Measurements from ENCODE around the gene USP13.

Gene USP13

DNA sequence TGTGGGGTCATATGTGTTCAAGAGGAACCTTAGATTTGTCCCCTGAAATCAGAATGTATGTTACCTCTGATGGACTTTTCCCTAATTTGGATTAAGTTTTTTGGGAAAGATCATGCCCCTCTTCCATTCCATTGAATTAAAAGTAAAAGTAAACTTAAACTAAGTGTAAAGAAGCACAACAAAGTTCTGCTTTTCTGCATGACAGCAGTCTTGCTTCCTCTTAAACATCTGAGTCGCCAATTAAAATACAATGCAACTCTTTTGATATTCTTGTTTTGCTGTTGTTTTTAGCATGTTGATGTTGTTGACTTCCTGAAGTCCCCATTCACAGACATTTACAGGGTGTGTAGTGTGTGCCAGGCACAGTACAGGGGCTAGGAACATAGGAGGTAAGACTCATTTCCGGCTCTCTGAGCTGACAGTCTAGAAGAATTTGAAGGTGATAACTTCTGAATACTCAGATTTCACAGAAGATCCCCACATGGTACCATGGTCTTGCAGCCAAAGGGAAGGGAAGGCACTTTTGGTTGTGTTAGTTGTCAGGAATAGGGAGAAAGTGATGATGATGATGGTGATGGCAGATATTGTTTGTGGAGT, 45.0 kb downstream of the USP13 start:
- no peak for DNase-seq (ENCODE audit: low read depth)

DNA sequence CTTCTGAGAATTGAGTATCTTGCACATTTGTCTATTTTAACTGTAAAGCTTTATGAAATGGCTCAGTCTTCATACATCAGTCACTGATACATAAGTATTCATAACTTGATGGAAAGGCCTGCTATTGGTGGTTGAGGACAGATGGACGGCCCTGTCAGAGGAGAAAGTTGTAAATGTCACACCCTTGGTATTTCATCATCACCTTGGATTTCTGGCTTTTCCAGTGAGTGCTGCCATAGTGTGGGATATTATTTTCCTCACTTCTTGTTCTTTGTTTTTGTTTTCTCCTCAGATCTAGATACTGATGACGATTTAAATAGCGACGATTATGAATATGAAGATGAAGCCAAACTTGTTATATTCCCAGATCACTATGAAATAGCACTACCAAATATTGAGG, 47.9 kb downstream of the USP13 start:
- DNase-seq (ENCODE audit: low read depth), result no peak

DNA sequence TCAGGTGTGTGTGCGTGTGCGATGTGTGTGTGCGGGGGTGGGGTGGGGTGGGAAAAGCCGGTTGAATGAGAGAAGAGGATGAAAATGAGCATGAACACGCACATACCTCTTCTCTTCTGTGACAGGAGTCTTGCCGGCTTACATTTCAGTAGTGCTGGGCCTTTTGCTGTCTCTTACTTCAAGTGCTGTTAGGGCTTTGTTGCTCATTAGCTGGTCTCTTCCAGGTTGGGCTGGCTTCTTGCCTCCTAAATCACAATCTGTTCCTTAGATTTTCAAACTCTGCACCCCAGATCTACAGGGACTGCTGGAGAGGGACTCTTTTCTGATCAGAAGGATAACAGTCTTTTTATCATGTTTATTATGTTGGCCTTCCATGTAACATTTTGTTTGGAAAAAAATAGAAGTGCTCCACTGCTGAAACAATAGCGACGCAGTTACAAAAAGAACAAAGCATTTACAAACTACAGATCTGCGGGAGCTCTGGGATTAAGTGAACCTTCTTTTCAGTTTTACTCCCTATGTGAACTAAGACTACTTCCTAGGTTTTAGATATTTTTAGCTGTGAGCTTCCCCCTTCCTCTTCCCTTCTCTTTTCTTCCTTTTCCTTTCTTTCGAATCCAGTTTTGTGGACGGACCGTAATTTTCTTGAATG, 48.5 kb downstream of the USP13 start:
- DNase-seq (ENCODE audit: low read depth), result no peak

DNA sequence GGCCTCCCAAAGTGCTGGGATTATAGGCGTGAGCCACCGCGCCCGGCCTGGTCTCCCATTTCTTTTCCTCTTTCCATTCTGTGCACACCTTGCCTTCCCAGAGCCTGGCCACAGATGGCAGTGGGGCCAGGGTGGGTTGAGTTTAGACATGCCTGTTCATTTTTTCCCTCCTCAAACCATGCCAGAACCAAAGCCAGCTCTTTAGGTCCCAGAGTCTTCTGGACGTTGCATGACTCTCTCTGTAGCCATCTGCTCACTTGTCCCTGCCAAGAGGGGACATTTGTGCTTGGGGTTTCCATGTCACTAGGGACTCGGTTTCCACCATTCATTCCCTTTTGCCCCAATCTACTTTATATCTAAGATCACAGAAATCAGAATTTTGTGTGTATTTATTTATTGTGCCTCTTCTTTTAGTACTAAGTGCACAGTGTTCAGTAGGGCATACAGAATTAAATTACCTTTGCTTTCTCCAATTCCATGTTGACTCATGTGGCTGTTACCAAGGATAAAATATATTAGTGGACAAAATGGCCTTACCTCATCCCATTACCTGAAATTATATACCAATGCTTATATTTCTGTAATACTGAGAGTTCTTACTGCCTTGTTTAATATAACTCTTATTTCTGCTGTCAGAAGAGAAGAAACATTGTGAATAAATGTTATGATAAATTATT, 49.6 kb downstream of the USP13 start:
- no peak for DNase-seq (ENCODE audit: low read depth)

DNA sequence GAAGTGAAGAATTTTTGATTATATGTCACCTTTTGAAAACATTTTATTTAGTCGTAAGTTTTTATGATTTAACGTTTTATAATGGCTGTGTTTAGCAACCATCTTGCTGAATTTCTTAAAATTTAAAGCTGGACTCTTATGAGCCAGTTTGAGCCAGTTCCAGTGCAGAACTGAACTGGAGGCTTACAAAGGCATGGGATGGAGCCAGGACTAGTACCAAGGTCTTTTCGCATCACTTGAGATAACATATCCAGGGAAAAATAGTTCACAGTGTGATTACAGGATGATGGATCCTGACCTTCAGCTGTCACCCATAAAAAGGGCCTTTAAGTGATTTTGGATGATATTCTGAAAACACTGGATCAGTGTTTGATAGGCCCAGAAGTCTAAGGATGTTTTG, 51.0 kb downstream of the USP13 start:
- DNase-seq (ENCODE audit: low read depth), result no peak

DNA sequence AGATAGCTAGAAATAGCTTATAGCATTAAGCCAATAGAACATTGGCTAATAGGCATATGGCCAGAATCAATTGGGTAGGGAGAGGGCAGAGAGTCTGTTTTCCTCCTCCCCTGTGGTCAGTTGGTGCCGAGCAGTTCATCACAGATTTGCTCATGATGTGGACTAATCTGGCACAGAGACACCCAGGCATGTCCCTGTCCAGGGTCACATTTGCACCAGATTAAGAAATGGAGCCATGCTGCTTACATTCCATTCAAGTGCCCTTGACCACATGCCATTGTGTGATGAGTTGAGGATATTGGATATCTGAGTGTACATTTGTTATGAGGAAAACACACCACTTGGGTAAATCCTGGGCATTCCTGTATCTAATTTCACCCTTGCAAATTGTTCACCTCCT, 53.4 kb downstream of the USP13 start:
- DNase-seq (ENCODE audit: low read depth), result no peak

DNA sequence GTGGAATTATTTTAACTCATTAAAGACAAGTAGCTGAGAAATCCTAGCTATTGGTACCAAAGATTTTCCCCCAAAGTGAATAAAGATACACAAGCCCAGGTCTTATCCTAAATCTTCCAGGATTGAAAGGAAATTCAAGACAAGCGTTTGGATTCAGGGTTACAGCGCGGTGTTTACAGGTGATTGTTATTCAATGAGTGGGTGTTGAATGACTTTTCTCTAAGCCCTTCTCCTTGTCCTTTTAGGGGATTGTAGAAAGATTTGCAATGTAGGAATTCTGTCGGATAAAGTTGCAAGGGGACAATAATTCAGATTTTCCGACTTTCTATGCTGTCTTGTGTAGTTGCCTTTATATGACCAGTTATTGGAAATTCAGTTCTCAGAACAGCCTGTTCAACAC, 57.2 kb downstream of the USP13 start:
- DNase-seq (ENCODE audit: low read depth), result no peak

DNA sequence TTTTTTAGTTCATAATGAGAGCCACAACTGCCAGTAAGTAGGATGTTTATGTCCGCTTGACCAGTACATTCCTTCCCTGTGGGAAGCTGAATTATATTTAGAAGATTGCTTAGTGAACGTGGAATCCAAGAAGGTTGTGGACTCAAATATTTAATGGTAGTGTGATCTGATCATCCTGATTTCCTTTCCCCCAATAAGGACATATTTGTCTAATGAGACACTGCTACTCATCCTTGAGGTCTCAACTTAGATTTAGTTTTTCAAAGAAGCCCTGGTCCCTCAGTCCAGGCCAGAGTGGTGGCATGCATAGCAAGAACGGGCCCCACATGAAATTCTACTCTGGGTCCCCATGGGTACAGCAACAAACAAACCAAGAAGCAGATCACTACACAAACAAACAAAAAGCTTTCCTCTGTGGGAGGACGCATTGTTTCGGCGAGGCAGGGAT, 60.8 kb downstream of the USP13 start:
- DNase-seq (ENCODE audit: low read depth), result peak; percentile 32

DNA sequence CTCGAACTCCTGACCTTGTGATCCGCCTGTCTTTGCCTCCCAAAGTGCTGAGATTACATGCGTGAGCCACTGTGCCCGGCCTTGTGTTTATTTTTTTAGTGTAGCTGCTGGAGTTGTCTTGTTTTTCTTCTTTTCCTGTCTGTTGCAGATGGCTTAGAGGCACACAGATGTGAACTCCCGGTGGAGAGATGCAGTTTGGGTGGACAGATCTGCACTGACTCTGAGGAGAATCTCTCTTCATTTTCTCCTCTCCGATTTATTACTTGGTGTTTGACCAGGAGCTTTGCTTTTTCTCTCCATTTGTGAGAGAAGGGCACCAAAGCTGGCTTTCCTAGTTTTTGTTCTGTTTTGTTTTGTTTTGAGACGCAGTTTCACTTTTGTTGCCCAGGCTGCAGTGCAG, 62.7 kb downstream of the USP13 start:
- no peak for DNase-seq (ENCODE audit: low read depth)

DNA sequence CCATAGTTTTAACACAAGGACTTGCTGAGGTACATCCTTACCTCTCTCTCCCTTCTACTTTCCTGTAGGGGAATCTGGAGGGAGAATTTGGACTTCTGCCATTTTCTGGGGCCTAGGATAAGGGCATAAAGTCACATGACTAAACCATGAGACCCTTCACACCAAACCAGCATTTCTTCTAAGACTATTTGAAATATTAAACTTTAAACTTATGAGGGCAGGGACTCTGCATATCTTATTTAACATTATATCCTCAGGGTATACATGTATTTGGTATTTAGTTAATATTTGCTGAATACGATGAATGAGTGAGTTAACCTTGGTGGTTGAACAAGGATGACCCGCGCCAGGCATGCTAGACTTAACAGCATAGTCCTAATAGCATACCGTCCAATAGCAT, 63.4 kb downstream of the USP13 start:
- DNase-seq (ENCODE audit: low read depth), result no peak

DNA sequence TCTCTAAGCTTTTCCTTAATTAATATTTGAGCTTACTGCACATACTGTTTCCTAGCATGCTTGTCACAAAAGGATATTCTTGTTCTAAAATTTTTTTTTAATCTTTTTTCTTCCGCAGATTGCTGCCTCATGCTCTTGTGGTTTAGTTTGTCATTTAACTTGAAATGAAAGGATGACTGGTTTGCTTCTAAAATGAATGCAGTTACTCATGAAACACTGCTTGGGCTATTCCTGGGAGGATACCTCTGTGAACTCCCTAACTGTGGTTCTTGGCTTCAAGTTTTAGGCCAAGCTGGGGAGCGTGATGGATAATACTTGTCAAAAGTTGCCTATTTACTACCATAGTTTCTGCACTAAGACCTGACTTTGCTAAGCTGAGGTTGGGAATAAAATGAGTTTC, 64.0 kb downstream of the USP13 start:
- peak; percentile 91 for DNase-seq (ENCODE audit: low read depth)

DNA sequence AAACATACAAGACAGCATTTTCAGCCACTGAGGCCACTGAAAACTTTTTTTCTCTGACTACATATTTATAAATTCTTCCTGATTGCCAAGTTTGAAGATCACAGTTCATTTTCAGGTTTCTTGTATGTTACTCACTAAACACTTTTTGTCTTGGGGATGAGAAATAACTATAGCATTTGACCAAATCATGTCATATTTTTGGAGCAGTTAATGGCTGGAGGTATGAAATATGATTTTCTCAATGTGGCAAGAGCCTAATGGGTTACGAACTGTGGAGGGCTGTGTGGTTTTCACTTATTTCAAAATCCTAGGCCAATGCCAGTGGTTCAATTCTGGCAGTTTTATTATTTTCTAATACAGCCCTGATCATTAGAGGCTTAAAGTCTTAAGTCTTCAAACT, 64.4 kb downstream of the USP13 start:
- no peak for DNase-seq (ENCODE audit: low read depth)

DNA sequence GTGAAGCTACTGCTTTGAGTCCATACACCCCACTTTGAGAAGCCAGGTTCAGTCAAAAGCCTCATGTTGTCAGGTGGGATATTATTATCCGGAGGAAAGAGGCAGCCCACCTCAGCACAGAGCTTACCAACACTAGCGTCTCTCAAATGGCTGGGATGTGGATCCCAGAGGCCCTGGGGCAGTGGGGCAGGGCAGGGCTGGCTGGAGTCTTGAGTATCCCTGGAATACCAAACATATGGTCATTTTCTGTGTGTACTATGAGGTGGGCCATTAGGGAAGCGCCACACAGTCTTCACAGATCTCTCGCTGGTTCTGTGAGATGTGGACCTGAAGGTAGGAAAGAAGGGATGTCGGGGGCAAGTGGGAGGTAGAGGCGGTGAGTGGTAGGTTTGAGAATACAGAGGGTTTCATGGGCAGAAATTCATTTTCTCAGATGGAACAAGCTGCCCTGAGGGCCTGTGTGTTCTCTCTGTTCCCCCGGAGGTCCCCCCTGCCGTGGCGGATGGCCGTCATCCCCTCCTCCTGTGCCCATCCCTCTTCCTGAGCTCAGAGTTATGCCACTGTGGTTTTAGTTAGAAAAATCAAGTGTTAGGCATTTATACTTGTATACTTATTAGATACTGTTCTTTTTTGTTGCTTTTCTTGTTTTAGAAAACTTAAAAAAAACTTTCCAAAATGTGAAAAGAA, 66.4 kb downstream of the USP13 start:
- no peak for DNase-seq (ENCODE audit: low read depth)

DNA sequence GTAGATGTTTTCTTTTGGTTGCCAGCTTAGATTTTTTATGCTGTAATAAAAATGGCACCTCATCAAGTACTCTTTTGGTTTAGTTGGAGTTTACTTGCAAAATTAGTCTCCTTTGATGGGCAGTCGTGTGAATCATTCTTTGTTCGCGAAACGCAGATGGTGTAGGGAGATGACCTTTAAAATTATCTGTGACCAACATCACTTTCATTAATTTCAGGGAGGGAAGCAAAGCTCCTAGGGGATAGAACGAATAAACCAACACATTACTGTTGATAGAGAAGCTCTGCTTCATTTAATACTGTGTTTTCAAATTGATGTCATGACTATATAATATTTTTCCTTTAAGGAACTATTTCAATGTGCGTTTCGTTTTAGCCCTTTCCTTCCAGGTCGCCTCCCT, 67.4 kb downstream of the USP13 start:
- no peak for DNase-seq (ENCODE audit: low read depth)

DNA sequence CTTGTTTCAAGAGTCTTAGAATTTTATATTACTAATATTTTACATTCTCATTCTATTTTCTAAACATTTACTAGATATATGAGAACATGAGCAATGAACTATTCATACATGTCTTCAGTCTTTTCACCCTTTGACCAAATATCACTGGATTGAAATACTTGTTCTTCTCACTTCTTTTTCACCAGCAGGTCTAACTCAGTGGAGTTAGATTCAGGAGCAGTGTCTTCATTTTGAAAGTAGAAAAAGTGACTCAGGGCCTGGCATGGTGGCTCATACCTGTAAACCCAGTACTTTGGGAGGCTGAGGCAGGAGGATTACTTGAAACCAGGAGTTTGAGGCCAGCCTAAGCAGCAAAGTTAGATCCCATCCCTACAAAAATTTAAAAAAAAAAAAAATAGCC, 70.8 kb downstream of the USP13 start:
- DNase-seq (ENCODE audit: low read depth), result no peak

DNA sequence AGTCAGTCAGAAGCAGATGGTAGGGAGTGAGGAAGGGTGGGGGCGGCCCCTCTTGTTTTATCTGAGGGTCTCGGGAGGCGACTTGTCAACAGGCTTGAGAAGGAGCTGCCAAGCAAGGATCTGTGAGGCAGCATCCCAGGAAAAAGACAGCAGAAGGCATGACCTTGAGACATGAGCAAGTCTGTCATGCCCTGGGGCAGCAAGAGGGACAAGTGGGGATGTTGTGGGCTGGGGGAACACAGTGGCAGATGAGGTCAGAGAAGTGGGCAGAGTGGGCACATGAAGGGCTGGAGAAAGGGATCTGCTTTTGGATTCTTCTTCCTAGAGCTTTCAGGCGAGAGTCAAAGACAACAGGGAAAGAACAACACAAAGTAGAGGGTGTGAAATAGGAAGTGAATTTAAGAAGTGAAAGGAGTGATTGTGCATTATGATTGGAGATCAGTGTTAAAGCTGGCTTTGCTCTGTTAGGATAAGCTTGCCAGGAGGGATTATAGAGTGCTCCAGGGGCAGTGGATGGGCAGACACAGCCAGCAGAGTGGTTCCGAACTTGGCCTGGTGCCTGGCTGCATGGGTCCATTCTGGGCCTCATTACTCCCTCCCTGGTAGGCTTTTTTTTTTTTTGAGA, 73.3 kb downstream of the USP13 start:
- DNase-seq (ENCODE audit: low read depth), result no peak

DNA sequence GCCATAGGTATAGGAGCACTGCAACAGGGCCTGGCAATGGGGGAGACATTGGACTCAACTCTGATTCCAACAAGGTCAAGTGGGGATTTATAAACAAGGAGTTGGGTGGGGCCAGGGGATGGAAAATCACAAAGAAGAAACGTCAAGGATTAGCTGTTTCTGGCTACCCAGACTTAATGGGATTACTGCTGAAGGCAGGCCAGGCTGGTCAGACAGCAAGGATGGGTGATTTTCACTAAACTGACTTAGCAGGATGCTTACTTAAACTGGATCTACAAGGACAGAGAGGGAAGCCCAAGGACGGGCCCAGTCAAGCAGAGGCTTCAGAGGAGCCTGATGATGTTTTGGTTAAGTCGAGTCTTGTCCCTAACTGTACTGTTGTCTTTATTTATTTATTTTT, 76.2 kb downstream of the USP13 start:
- DNase-seq (ENCODE audit: low read depth), result no peak

DNA sequence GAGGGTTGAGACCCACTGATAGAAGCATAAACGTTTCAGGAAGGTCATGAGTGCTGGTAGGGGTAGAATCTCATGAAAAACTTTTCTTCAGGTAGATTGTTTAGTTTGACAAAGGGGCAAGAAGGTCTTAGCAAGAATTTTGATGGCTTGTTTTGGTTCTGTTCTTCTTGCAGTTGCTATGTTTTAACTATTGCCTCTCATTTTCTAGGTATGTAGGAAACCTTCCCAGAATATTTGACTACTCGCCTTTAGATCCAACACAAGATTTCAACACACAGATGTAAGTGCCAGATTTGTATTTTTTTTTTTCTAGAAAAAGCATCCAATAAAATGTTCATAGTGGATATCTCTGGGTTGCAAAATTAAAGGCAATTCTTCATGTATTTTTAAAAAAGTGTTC, 77.1 kb downstream of the USP13 start:
- DNase-seq (ENCODE audit: low read depth), result no peak

DNA sequence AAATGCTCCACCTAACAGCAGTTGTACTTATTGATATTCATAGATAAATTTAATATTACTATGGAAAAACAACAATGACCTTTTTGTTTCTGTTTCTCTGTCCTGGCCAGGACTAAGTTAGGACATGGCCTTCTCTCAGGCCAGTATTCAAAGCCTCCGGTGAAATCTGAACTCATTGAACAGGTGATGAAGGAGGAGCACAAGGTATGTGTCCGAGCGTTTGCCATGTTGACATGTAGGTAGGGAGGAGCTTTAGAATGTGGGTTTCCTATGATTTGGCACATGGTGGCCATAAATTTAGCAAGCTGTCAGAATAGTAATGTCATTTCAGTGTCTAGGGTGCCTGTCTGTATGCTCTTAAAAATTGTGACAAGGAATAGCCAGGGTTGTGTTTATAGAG, 77.7 kb downstream of the USP13 start:
- DNase-seq (ENCODE audit: low read depth), result no peak

DNA sequence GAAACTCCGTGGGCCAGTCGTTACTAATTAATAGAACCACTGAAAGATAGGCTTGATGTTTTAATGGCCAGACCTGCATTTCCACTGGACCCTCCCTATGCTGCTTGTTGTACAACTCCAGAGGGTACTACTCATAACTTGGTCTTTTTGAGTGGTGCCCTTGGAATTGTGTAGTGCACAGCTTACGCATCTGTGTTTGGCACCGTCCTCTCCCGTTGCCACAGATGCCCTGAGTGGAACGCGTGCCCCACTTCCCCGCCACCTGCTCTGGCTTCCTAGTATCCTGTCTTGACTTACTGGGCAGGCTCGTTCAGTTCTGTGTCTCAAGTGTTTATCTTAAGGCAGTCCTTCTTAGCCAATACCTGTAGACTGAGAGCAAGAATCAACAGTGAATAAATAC, 78.7 kb downstream of the USP13 start:
- DNase-seq (ENCODE audit: low read depth), result no peak

DNA sequence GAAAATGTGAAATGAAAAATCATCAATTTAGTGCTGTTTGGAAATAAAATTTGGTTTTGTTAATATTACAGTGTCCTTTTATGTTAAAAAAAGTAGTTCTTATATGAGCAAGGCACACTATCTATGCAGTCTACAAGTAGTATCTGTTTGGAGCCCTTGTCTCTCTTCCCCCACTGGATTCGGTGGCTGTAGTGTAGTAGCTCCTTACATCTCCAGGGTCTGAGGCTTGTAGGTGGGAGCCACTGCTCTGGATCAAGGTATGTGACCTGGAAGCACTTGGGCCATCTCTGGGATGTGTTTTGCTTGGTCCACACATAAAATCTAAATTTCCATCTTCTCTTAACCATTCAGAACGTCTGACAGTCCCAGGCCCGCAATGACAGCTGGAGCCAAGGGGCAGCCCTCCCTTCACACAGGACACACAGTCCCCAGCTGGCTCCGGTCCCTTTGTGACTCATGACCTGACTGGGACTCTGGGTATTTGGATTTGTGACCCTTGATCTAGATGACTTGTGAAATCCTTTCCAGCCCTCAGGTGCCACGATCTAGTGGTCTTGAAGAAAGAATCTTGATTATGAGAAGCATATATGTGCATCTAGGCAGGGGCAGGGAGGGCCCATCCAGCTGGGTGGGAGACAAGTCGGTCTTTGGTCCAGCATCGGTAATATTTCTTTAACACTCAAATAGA, 80.0 kb downstream of the USP13 start:
- no peak for DNase-seq (ENCODE audit: low read depth)

DNA sequence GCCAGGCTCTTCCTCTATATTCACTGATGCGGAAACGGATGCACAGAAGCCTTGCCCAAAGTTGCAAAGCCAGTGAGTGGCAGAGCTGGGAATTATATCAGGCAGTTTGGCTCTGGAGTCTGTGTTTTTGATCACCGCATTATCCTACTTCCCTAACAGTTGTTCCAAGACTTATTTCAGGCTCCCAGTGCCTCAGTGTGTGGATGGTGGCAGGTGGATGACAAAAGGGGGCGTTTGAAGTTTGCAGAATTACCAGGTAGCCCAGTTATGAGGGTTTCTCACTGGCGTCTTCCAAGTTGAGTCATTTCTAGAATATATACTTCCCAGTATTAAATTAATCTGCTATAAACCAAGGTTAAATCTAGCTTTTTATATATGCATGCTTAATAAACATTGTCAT, 81.0 kb downstream of the USP13 start:
- no peak for DNase-seq (ENCODE audit: low read depth)

Data from stromal cell of bone marrow (primary cell).